HFF-Myc (cell line): ENCODE data around the gene KRTAP5-8.

ENCODE experiments used
- DNase-seq: peaks from one replicate; pipeline ENCODE4 v3.0.0-alpha.2; 2011; ENCODE audit warnings: low read depth; ENCODE audit errors: extremely low read depth
- H3K4me3 ChIP-seq: replicated peaks from 2 replicates; pipeline ENCODE4 v1.5.1; 2011; ENCODE audit warnings: low read depth, mild to moderate bottlenecking, control low read depth, low read length
- TF ChIP-seq, protein P1 (sequence below): IDR thresholded peaks from 2 replicates; pipeline ENCODE4 v1.5.1; 2012; ENCODE audit warnings: mild to moderate bottlenecking, low read depth, low read length, control low read depth; ENCODE audit errors: missing control alignments

The KRTAP5-8 gene

DNA sequence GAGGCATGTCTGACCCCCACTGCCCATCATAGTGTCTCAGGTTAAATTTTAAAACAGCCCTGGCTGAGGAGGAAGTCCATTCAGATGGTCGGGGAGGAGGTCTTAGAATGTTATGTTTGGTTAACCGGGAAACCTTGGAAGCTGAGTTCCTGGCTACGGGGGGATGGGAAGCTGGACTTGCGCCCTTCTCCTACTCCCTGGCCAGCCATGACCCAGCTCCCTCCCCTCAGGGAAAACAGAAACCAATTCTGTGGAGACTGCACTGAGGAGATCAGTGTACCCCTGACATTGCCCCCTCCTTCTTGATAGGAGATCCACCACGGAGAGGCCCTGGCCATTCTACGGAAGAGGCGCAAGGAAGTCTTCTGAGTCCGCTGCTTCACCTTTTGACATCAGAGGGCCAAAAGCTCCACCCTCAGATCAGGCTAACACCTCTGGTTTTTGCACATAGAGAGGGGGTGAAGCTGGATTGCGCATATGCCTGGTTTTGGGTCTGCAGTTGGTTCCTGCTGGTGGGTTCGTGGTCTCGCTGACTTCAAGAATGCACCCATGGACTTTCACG is 7.7 kb downstream of the KRTAP5-8 start:
- H3K4me3 ChIP-seq: no peak overlapping the region
- TF ChIP-seq, protein P1, sequence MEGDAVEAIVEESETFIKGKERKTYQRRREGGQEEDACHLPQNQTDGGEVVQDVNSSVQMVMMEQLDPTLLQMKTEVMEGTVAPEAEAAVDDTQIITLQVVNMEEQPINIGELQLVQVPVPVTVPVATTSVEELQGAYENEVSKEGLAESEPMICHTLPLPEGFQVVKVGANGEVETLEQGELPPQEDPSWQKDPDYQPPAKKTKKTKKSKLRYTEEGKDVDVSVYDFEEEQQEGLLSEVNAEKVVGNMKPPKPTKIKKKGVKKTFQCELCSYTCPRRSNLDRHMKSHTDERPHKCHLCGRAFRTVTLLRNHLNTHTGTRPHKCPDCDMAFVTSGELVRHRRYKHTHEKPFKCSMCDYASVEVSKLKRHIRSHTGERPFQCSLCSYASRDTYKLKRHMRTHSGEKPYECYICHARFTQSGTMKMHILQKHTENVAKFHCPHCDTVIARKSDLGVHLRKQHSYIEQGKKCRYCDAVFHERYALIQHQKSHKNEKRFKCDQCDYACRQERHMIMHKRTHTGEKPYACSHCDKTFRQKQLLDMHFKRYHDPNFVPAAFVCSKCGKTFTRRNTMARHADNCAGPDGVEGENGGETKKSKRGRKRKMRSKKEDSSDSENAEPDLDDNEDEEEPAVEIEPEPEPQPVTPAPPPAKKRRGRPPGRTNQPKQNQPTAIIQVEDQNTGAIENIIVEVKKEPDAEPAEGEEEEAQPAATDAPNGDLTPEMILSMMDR: no peak
- no peak for DNase-seq

DNA sequence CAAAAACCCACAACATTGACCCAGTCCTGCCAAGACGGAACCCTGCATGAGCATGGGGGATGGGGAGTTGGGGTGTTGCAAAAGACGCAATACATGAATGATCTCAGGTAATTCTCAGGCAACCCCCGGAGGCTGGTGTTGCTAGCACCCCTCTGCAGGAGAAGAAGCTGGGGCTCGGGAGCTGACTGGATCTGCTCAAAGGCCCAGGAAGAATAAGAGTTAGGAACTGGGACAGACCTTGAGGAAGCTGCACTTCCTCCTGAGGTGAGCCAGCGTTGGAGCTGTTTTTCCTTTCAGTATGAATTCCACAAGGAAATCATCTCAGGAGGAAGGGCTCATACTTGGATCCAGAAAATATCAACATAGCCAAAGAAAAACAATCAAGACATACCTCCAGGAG is 10.3 kb downstream of the KRTAP5-8 start, which contains the start of gene KRTAP5-9:
TSS of gene KRTAP5-9 (plus strand) at position 301 of the 400 bp plus-strand sequence. CDS start 238 bp downstream, outside the sequence.
- DNase-seq: no peak
- TF ChIP-seq, protein P1: no peak
- no peak within 1 kb of the TSS for H3K4me3 ChIP-seq

DNA sequence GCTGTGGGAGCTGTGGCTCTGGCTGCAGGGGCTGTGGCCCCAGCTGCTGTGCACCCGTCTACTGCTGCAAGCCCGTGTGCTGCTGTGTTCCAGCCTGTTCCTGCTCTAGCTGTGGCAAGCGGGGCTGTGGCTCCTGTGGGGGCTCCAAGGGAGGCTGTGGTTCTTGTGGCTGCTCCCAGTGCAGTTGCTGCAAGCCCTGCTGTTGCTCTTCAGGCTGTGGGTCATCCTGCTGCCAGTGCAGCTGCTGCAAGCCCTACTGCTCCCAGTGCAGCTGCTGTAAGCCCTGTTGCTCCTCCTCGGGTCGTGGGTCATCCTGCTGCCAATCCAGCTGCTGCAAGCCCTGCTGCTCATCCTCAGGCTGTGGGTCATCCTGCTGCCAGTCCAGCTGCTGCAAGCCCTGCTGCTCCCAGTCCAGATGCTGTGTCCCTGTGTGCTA is 10.9 kb downstream of the KRTAP5-8 start:
- no peak for DNase-seq
- H3K4me3 ChIP-seq: no peak overlapping the region
- TF ChIP-seq, protein P1: no peak

DNA sequence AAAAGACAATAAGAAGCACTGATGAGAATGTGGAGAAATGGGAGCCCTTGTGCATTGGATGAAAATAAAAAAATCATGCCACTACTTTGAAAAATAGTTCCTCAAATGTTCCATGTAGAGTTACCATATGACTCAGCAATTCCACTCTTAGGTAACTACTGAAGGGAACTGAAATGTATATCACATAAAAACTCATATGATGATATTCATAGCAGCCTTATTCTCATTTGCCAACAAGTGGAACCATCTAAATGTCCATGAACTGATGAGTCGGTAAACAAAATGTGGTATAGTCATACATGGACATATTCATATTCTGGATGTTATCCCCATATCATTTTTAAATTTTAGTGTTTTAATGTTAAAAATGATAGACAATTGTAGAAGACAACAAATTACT is 13.9 kb downstream of the KRTAP5-8 start:
- TF ChIP-seq, protein P1: no peak
- no peak overlapping the region for H3K4me3 ChIP-seq

GRCh38 chr11:71554996-71555395 is 17.2 kb downstream of the KRTAP5-8 start:
- TF ChIP-seq, protein P1: no peak

More for the DNA sequence above, 13.9 kb downstream of the KRTAP5-8 start:
- DNase-seq: no peak

GRCh38 chr11:71555508-71555907 is 17.7 kb downstream of the KRTAP5-8 start:
- TF ChIP-seq, protein P1: no peak
- DNase-seq: no peak
- no peak overlapping the region for H3K4me3 ChIP-seq

More at GRCh38 chr11:71554996-71555395, 17.2 kb downstream of the KRTAP5-8 start:
- H3K4me3 ChIP-seq: no peak overlapping the region
- no peak for DNase-seq

DNA sequence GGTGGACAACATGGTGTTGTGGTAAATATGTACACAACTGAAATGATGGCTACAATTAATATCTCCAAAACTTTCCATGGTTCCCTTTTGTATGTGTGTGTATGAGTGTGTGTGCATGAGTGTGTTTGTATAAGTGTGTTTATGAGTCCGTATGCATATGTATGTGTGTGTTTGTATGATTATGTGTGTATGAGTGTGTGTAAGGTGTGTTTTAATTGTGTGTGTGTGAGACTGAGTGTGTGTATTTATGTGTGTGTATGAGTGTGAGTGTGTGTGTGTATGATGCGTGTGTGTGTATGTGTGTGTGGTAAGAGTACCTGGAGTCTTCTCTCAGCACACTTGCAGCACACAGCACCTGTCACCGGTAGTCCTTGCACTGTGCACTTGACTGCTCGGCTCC is 18.2 kb downstream of the KRTAP5-8 start:
- DNase-seq: no peak

More for the DNA sequence above, 18.2 kb downstream of the KRTAP5-8 start:
- no peak overlapping the region for H3K4me3 ChIP-seq
- TF ChIP-seq, protein P1: no peak
